K562 (cell line): ENCODE data around the gene ZNF83. TPM values are rescaled to one million over a fixed set of nuclear protein-coding genes. Genes with fewer than 3 reads are reported as not detected.

Source experiments
- E4F1 ChIP-seq: fragments of 250-450 bp; sonication (Bioruptor Pico); IDR thresholded peaks from 2 replicates; pipeline ENCODE4 v1.5.0; 2021; ENCODE audit warnings: mild to moderate bottlenecking, borderline replicate concordance
- ESRRA ChIP-seq: fragments of 450-650 bp; IDR thresholded peaks from 2 replicates; pipeline ENCODE4 v1.6.1; 2014; ENCODE audit warnings: low read depth, mild to moderate bottlenecking, moderate library complexity, borderline replicate concordance
- GABPB1 ChIP-seq: sonication (generic); formaldehyde crosslinking; IDR thresholded peaks from 2 replicates; pipeline ENCODE4 v1.8.0; 2022; ENCODE audit warnings: mild to moderate bottlenecking, missing genetic modification reagents
- GTF2B ChIP-seq: IDR thresholded peaks from 2 replicates; pipeline ENCODE4 v1.6.1; 2011; ENCODE audit not compliant: insufficient read length; ENCODE audit errors: extremely low read depth
- HMBOX1 ChIP-seq: sonication (generic); IDR thresholded peaks from 2 replicates; pipeline ENCODE4 v1.6.1; 2016
- JUN ChIP-seq, 2 experiments: sonication (generic) in 1 of 2; formaldehyde crosslinking in 1 of 2; IDR thresholded peaks; 2 replicates each; pipeline versions ENCODE4 v1.6.1 to v1.8.0; 2012 to 2022; ENCODE audit warnings: borderline replicate concordance in 2 of 2, mild to moderate bottlenecking in 2 of 2, improper control_type of control experiment in 1 of 2, low read depth in 1 of 2, low read length in 1 of 2, missing genetic modification reagents in 1 of 2
- NR2C2 ChIP-seq, 2 experiments: fragments of 200-800 bp in 1 of 2; sonication (Bioruptor generic) in 1 of 2; sonication (generic) in 1 of 2; formaldehyde crosslinking in 1 of 2; IDR thresholded peaks; 2 replicates each; pipeline versions ENCODE4 v1.6.1 to v1.8.0; 2016 to 2022; ENCODE audit warnings: mild to moderate bottlenecking in 1 of 2, missing compliant biosample characterization in 1 of 2, missing genetic modification characterization in 1 of 2, missing genetic modification reagents in 1 of 2
- RBFOX2 ChIP-seq: fragments of 200-400 bp; formaldehyde crosslinking; IDR thresholded peaks from 2 replicates; pipeline ENCODE4 v1.6.1; 2017; ENCODE audit warnings: low read depth, mild to moderate bottlenecking, low read length, moderate library complexity
- SMARCA4 ChIP-seq: fragments of 450-650 bp; IDR thresholded peaks from 2 replicates; pipeline ENCODE4 v1.6.1; 2016
- SOX6 ChIP-seq: fragments of 450-650 bp; IDR thresholded peaks from 2 replicates; pipeline ENCODE4 v1.6.1; 2014; ENCODE audit warnings: mild to moderate bottlenecking
- TCFL5 ChIP-seq: fragments of 250-450 bp; sonication (Bioruptor Pico); conservative IDR thresholded peaks from 2 replicates; pipeline ENCODE4 v1.6.1; 2021; ENCODE audit warnings: mild to moderate bottlenecking, moderate library complexity, matching md5 sums
- ZBTB26 ChIP-seq: fragments of 450-650 bp; formaldehyde crosslinking; IDR thresholded peaks from 2 replicates; pipeline ENCODE4 v1.4.0; 2022; ENCODE audit warnings: missing genetic modification characterization
- ZFP1 ChIP-seq: fragments of 450-650 bp; formaldehyde crosslinking; IDR thresholded peaks from 2 replicates; pipeline ENCODE4 v1.4.0; 2020; ENCODE audit warnings: mild to moderate bottlenecking, mixed read lengths
- ZNF3 ChIP-seq: fragments of 250-450 bp; sonication (Bioruptor Pico); IDR thresholded peaks from 2 replicates; pipeline ENCODE4 v1.5.0; 2021; ENCODE audit warnings: mild to moderate bottlenecking, moderate library complexity
- ZNF518B ChIP-seq: fragments of 250-450 bp; sonication (Bioruptor Pico); IDR thresholded peaks from 2 replicates; pipeline ENCODE4 v1.5.0; 2021; ENCODE audit warnings: mild to moderate bottlenecking, moderate library complexity
- ZNF57 ChIP-seq: fragments of 450-650 bp; formaldehyde crosslinking; IDR thresholded peaks from 2 replicates; pipeline ENCODE4 v1.4.0; 2020; ENCODE audit warnings: mild to moderate bottlenecking, moderate library complexity
- ZSCAN32 ChIP-seq: fragments of 450-650 bp; formaldehyde crosslinking; IDR thresholded peaks from 2 replicates; pipeline ENCODE4 v1.4.0; 2020; ENCODE audit warnings: mild to moderate bottlenecking, moderate library complexity
- polyA plus RNA-seq, 8 experiments: library from polyadenylated mRNA; depleted of rRNA in 4 of 8; stranded (reverse) in 5 of 8; unstranded in 3 of 8; fragments of >200 nt; fragmentation: Nextera tagmentation in 2 of 8; fragmentation: Illumina TruSeq in 1 of 8; extraction: Ambion mirVana in 2 of 8; extraction: Trizol in 1 of 8; gene quantifications; 2 replicates each; pipeline versions ENCODE4 v1.2.1 to v1.2.3, GENCODE V29; 2011 to 2014; ENCODE audit warnings: inconsistent platforms in 1 of 8, missing spikeins in 1 of 8
- total RNA-seq, 7 experiments: library from RNA; depleted of rRNA in 6 of 7; stranded (reverse); fragments of >200 nt in 6 of 7; fragmentation: Illumina TruSeq in 2 of 7; extraction: Trizol in 2 of 7; gene quantifications; 2 replicates each; pipeline versions ENCODE4 v1.2.1 to v1.2.3, GENCODE V29; 2011 to 2021; ENCODE audit warnings: low replicate concordance in 1 of 7

ZNF83 gene
- total and polyA plus RNA-seq, 9 of the 15 experiments (the other 6 are each of a cell fraction or from before 2014, with no cell fraction given): 18.6 to 74.3 (median 51.9) TPM

GRCh38 chr19:52637718-52638585 lies at the start of gene ZNF83 (continued):
- TF ChIP-seq ZNF57 (CRISPR knock-in tag) (no peak), ESRRA (no peak), ZNF518B (CRISPR knock-in tag) (no peak), SMARCA4 (no peak), NR2C2 (CRISPR knock-in tag; IDR thresholded peaks at IDR 0.05) (no peak), NR2C2 (tag; IDR thresholded peaks at IDR 0.05) (peak; percentile 82), RBFOX2 (peak; percentile 71), E4F1 (CRISPR knock-in tag) (no peak), HMBOX1 (no peak), ZNF3 (no peak), ZFP1 (CRISPR knock-in tag) (no peak), TCFL5 (CRISPR knock-in tag) (no peak), ZSCAN32 (CRISPR knock-in tag) (no peak), GABPB1 (CRISPR knock-in tag) (peak; percentile 54; the same call in 1 of the 2 replicates), ZBTB26 (no peak), SOX6 (no peak), GTF2B (no peak), JUN (IDR thresholded peaks at IDR 0.05; ENCODE audit: borderline replicate concordance, low read depth, low read length) (no peak), JUN (CRISPR knock-in tag; IDR thresholded peaks at IDR 0.05; ENCODE audit: borderline replicate concordance) (no peak)
